Activated CD4-positive, CD25-positive, alpha-beta regulatory T cell treated with anti-CD3 and anti-CD28 coated beads, Interleukin-2, amount 50 U/mL, for 72 hours (primary cell): ENCODE measurements around the gene PROSER2.
A peak's percentile ranks its signal among the peaks of the same experiment; 100 is the strongest.

ENCODE experiments used
- DNase-seq: peaks from one replicate; pipeline ENCODE4 v3.0.0; 2021

The PROSER2 gene

GRCh38 chr10:11823122-11823988 lies at the start of gene PROSER2:
Gene PROSER2 (plus strand): TSS chr10:11823356. CDS start chr10:11852078, 28,722 bp downstream.
- peak; percentile 33 for DNase-seq

GRCh38 chr10:11773761-11774441 lies 49.3 kb upstream of the PROSER2 start:
- no peak for DNase-seq

DNA sequence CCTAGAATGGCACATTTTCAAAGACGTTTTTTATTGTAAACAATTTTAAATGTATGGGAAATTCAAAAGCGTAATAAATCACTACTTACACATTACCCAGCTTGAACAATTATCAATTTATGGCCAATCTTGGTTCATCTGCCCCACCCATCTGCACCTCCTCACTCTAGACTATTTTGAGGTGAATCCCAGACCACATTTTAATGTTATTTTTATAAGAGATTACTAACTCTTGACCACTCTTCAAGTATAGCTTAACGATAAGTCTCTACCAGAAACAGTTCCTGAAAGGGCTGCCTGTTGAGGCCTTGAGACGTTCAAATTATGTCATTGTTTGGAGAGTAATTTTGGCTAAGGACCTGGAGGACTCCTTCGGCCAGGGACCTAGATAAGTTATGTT lies 47.7 kb upstream of the PROSER2 start:
- DNase-seq = no peak

DNA sequence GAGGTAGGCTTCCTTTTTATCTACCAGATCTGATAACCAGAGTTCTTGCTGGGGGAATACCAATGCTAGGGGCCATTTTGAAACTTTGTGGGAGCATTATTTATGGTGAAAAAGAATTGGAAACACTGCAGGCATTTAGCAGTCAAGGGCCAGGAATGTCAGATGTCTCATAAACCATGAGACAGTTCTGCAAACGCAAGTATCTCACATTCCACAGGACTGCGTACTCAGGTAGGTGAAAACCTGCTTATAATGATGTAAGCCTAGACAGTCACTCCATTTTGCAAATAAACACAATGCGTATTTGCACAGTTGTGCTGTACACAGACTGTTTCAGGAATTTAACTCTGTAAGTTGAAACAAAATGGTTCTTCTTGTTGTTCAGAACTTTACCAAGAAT lies 47.1 kb upstream of the PROSER2 start:
- no peak for DNase-seq

DNA sequence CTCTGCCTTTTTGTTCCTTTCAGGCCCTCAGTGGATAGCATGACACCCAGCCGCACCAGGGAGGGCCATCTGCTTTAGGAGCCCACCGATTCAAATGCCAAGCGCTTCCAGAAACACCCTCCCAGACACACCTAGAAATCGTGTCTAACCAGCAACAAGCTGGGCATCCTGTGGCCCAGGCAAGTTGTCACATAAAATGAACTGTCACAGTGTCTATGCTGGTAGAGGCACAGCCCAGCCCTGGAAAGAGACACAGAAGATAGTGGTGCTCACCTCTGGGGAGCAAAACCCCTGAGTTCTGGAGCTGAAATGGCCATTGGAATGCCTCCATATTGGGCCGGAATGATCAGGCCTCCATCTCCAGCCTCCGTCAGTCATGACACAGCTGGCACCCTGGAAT lies 42.0 kb upstream of the PROSER2 start:
- no peak for DNase-seq

GRCh38 chr10:11782793-11783557 lies 40.2 kb upstream of the PROSER2 start:
- no peak for DNase-seq

DNA sequence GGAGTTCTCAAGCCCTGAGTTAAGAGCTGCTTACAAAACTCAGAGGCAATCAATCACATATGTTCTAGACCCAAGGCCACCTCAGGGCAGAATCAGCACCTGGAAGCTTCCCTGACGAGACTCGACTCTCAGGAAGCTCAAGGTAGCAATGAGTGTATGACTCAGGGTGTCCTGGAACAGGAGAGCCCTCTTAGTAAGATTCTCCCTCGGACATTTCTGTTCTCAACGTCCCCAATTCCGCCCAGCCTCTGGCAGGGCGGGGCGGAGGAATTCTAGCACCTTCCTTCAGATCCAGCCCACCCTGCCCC lies 39.6 kb upstream of the PROSER2 start:
- no peak for DNase-seq

GRCh38 chr10:11787374-11787773 lies 35.8 kb upstream of the PROSER2 start:
- no peak for DNase-seq

DNA sequence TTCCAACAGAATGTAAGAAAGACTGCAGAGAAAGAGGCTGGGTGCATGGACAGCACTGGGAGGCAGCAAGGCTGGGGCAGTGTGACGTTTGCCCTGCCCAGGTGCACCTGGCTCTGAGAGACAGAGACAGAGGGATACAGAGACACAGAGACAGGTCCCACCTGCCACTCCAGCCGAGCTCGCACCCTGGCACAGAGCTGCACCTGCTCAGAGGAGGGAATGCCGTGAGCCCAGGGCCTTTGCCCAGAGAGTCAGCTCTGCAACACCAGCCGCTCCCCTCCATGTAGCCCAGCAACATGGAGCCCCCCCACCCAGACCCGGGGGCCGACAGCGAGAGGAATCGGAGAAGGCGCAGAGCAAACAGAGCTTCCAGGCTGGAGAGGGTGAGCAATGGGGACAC lies 35.3 kb upstream of the PROSER2 start:
- DNase-seq = no peak

DNA sequence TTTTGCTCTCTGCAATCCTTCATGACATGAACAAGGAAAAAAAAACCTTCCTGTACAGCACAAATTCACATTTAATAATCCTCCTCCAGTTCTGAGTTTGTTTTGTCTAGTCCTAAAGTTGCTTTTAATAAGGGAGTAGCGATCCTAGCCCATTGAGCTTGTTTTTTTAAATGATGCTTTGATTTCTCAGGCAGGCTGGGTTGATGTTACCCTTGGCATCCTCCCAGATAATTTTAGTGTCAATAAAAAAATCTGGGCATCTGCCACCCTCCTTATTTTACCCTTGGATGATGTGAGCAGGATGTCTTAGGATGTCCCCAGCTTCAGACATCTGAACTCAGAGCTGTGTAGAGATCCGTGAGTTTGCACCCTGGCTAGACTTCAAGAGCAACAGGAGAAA lies 33.9 kb upstream of the PROSER2 start:
- no peak for DNase-seq

- no peak for DNase-seq
Measured at GRCh38 chr10:11789956-11790355, 33.2 kb upstream of the PROSER2 start.

GRCh38 chr10:11793762-11794479 lies 29.2 kb upstream of the PROSER2 start:
- no peak for DNase-seq

DNA sequence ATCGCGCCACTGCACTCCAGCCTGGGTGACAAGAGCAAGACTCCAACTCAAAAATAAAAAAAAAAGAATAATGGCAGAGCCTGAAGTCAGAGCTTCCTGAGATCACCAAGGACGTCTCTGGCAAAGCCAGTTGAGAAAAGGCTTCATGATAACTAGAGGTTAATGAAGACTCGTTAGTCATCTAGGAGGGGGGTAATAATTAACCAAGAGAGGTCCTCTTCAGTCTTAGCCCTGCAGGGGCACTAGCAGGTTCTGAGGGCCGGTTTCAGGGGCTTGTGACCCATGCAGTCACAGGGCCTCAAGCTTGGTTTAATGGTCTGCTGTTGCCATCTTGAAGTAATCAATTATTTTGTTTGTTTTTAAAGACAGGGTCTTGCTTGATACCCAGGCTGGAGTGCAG lies 28.6 kb upstream of the PROSER2 start:
- no peak for DNase-seq

GRCh38 chr10:11795101-11795920 lies 27.8 kb upstream of the PROSER2 start:
- DNase-seq = no peak

GRCh38 chr10:11796474-11796873 lies 26.7 kb upstream of the PROSER2 start:
- no peak for DNase-seq

- DNase-seq = no peak
Measured at GRCh38 chr10:11797281-11797680, 25.9 kb upstream of the PROSER2 start.

DNA sequence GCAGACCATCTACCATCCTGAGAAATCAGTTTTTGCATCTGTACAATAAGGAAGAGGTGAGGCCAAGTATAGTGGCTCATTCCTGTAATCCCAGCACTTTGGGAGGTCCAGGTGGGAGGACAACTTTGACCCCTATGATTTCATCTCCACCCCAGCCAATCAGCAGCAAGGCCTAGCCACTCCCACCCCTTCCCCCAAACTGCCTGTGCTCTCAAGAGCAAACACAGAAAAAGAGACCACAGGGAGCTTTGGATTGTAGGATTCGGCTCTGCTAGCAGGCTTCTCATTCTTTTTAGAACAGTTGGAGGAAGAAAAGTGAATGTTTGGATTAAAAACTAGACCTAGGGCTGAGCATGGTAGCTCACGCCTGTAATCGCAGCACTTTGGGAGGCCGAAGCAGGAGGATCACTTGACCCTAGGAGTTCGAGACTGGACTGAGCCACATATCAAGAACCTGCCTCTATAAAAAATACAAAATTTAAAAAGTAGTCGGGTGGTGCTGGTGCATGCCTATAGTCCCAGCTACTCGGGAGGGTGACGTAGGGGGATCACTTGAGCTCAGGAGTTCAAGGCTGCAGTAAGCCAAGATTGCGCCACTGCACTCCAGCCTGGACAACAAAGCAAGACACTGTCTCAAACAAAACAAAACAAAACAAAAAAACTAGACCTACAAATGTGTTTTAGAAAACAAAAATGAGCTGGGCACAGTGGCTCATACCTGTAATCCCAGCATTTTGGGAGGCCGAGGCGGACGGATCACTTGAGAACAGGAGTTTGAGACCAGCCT lies 25.1 kb upstream of the PROSER2 start:
- DNase-seq = no peak

DNA sequence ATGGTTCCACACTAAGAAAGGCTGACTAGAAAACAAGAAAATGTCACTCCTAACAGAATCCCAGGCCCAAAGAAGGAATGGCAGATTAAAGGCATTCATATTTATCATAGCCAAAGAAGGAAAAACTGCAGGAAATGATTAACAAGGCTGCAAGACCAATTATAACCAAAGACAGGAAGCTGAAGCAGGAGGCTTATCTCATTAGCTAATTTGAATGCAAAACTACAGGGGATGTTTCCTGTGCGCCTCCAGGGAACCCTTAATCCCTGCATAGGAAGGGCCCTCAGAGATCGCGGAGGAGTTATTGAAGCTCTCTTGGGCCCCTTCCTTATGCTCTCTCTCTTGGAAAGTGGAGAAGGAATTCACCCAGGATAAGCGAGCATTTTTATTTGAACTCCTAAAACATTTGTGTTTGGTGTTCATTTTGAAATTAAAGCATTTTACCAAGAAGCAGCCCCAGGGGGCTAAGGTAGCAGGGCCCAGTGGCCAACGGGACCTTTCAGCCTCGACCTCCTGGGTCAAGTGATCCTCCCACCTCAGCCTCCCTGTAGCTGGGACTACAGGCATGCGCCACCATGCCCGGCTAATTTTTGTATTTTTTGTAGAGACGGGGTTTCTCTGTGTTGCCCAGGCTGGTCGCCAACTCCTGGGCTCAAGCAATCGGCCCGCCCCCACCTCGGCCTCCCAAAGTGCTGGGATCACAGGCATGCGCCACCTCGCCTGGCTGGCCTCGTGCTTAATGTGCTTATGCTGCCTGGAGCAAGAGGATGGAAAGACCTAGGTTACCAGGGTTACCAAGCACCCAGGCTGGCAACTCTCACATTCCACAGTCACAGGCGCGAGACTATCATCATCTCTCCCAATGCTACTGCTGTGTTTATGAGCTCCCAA lies 24.1 kb upstream of the PROSER2 start:
- DNase-seq = no peak

DNA sequence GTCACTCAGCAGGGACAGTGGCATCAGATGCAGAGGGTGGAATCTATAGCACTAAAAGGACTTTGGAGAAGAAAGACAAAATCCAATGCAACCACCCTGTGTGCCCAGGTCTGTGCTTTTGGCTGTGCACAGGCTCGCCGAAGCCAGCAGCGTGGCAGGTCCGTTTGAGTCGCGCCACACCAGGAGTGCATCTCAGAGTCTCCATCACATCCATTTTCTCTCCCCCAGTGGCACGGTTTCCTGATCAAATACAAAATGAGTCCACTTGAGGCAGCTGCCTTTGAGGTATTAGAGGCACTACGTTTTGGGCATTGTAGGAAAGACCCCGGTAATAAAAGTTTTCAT lies 23.4 kb upstream of the PROSER2 start:
- no peak for DNase-seq

- no peak for DNase-seq
Measured at GRCh38 chr10:11804336-11804735, 18.8 kb upstream of the PROSER2 start.
